NB4 (cell line): ENCODE data around the gene TNFAIP6.

Source experiments
- CTCF ChIP-seq: IDR thresholded peaks from one replicate; pipeline ENCODE4 v1.5.1; 2012; ENCODE audit warnings: low read depth, low read length
- MYC ChIP-seq: IDR thresholded peaks from 2 replicates; pipeline ENCODE4 v1.6.1; 2011; ENCODE audit warnings: low read depth, low read length
- POLR2A ChIP-seq: IDR thresholded peaks from 2 replicates; pipeline ENCODE4 v1.6.1; 2011; ENCODE audit warnings: mild to moderate bottlenecking; ENCODE audit not compliant: insufficient read length; ENCODE audit errors: extremely low read depth
- TF ChIP-seq, protein P1 (sequence below): IDR thresholded peaks from 2 replicates; pipeline ENCODE4 v1.6.1; 2011; ENCODE audit warnings: low read depth, low read length

GRCh38 chr2:151405376-151405775 is 48.0 kb downstream of the TNFAIP6 start:
- TF ChIP-seq CTCF: no peak
- no peak for TF ChIP-seq POLR2A
- TF ChIP-seq, protein P1, sequence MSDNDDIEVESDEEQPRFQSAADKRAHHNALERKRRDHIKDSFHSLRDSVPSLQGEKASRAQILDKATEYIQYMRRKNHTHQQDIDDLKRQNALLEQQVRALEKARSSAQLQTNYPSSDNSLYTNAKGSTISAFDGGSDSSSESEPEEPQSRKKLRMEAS: no peak
- no peak for TF ChIP-seq MYC
